T-helper 1 cell (primary cell): ENCODE data around the gene OR11H7.
"Not testable (repeated sequence)": the region's sequence is repeated elsewhere in the genome, so short reads cannot be mapped to it uniquely, and the experiment has no call there.

ENCODE experiments used
- DNase-seq, 5 donors: peaks; one replicate each; pipeline ENCODE4 v3.0.0-alpha.2; 2012 to 2020
- total RNA-seq, 4 donors: gene quantifications; one replicate each; lab custom pipeline; 2026; lab: John Stamatoyannopoulos, UW

Gene OR11H7
- total RNA-seq: 0 reads per million in 4 donors

- DNase-seq: no peak
These were observed at the start of gene OR11H7 for GRCh38 chr14:20228681-20229080. Gene OR11H7, plus strand, starts transcription at chr14:20228981.

GRCh38 chr14:20179218-20179617 lies 49.6 kb upstream of the OR11H7 start:
- no peak for DNase-seq

GRCh38 chr14:20179880-20180279 lies 48.9 kb upstream of the OR11H7 start:
- DNase-seq: no peak

- no peak for DNase-seq
These were observed 48.3 kb upstream of the OR11H7 start for GRCh38 chr14:20180486-20180885.

- no peak for DNase-seq
These were observed 44.6 kb upstream of the OR11H7 start for GRCh38 chr14:20184181-20184580.

- no peak for DNase-seq
These were observed 38.2 kb upstream of the OR11H7 start, which contains the start of gene OR11G2 for GRCh38 chr14:20190596-20190995. Gene OR11G2, plus strand, starts transcription at chr14:20190896. Its CDS starts 6,542 bp downstream, at chr14:20197438.

GRCh38 chr14:20191396-20191795 lies 37.4 kb upstream of the OR11H7 start:
- no peak for DNase-seq

GRCh38 chr14:20194101-20194500 lies 34.7 kb upstream of the OR11H7 start:
- no peak for DNase-seq

- not testable (repeated sequence) for DNase-seq
These were observed 33.6 kb upstream of the OR11H7 start for GRCh38 chr14:20195170-20195569.

- no peak for DNase-seq
These were observed 32.9 kb upstream of the OR11H7 start for GRCh38 chr14:20195911-20196310.

- no peak for DNase-seq
These were observed 31.3 kb upstream of the OR11H7 start for GRCh38 chr14:20197459-20197858.

GRCh38 chr14:20198991-20199390 lies 29.8 kb upstream of the OR11H7 start:
- no peak for DNase-seq

GRCh38 chr14:20204721-20205120 lies 24.1 kb upstream of the OR11H7 start:
- no peak for DNase-seq

- DNase-seq: no peak
These were observed 19.2 kb upstream of the OR11H7 start for GRCh38 chr14:20209595-20209994.

- DNase-seq: not testable (repeated sequence)
These were observed 16.4 kb upstream of the OR11H7 start for GRCh38 chr14:20212406-20212805.

- DNase-seq: no peak
These were observed 13.6 kb upstream of the OR11H7 start for GRCh38 chr14:20215196-20215595.

GRCh38 chr14:20219033-20219432 lies 9.7 kb upstream of the OR11H7 start:
- no peak for DNase-seq

GRCh38 chr14:20223410-20223809 lies 5.4 kb upstream of the OR11H7 start, which contains the start of gene OR11H6:
Gene OR11H6, plus strand, starts transcription at chr14:20223710. Its CDS starts 0 bp downstream, at chr14:20223710.
- no peak for DNase-seq

- DNase-seq: not testable (repeated sequence)
These were observed 6.6 kb downstream of the OR11H7 start for GRCh38 chr14:20235415-20235814.

- DNase-seq: no peak
These were observed 19.0 kb downstream of the OR11H7 start for GRCh38 chr14:20247646-20248246.

GRCh38 chr14:20262642-20263128 lies 33.9 kb downstream of the OR11H7 start:
- no peak for DNase-seq

GRCh38 chr14:20264361-20264760 lies 35.6 kb downstream of the OR11H7 start:
- DNase-seq: not testable (repeated sequence)

GRCh38 chr14:20274062-20274461 lies 45.3 kb downstream of the OR11H7 start:
- DNase-seq: no peak

- no peak for DNase-seq
These were observed 48.6 kb downstream of the OR11H7 start for GRCh38 chr14:20277409-20277808.

GRCh38 chr14:20278414-20278813 lies 49.6 kb downstream of the OR11H7 start:
- no peak for DNase-seq
